K562 (cell line): Measurements from ENCODE around the gene CAPN2. TPM values are rescaled to one million over a fixed set of nuclear protein-coding genes. Genes with fewer than 3 reads are reported as not detected.
A peak's percentile ranks its signal among the peaks of the same experiment; 100 is the strongest.

Experiments used
- ATF7 ChIP-seq: fragments of 450-650 bp; IDR thresholded peaks from 2 replicates; pipeline ENCODE4 v1.7.1; 2014; ENCODE audit warnings: mild to moderate bottlenecking, moderate library complexity
- BCOR ChIP-seq: fragments of 450-650 bp; IDR thresholded peaks from 2 replicates; pipeline ENCODE4 v1.6.1; 2016
- CBX2 ChIP-seq: fragments of 200-600 bp; sonication (generic); IDR thresholded peaks from one replicate; pipeline ENCODE4 v1.6.1; 2012; ENCODE audit warnings: mild to moderate bottlenecking, low read length, inconsistent platforms; ENCODE audit not compliant: insufficient read depth, poor library complexity, severe bottlenecking
- CSDE1 ChIP-seq, 2 experiments: fragments of 450-650 bp; IDR thresholded peaks; 2 replicates each; pipeline ENCODE4 v1.6.1; 2016; ENCODE audit warnings: mild to moderate bottlenecking in 1 of 2
- FOXA1 ChIP-seq: fragments of 450-650 bp; IDR thresholded peaks from 2 replicates; pipeline ENCODE4 v1.6.1; 2016; ENCODE audit warnings: mild to moderate bottlenecking, borderline replicate concordance
- KLF10 ChIP-seq: fragments of 250-450 bp; sonication (Bioruptor Pico); IDR thresholded peaks from 2 replicates; pipeline ENCODE4 v1.6.1; 2021; ENCODE audit warnings: matching md5 sums
- MCM2 ChIP-seq: fragments of 450-650 bp; IDR thresholded peaks from 2 replicates; pipeline ENCODE4 v1.6.1; 2017; ENCODE audit warnings: low read depth, mild to moderate bottlenecking
- MEIS2 ChIP-seq: fragments of 450-650 bp; IDR thresholded peaks from 2 replicates; pipeline ENCODE4 v1.6.1; 2014; ENCODE audit warnings: mild to moderate bottlenecking; ENCODE audit not compliant: partially characterized antibody
- POLR2B ChIP-seq: fragments of 450-650 bp; IDR thresholded peaks from 2 replicates; pipeline ENCODE4 v1.6.1; 2018; ENCODE audit warnings: low read depth; ENCODE audit not compliant: partially characterized antibody
- SMARCA5 ChIP-seq: fragments of 450-650 bp; IDR thresholded peaks from 2 replicates; pipeline ENCODE4 v1.6.1; 2016
- TEAD2 ChIP-seq: fragments of 450-650 bp; IDR thresholded peaks from 2 replicates; pipeline ENCODE4 v1.6.1; 2016; ENCODE audit warnings: missing genetic modification characterization, control low read depth, missing compliant biosample characterization
- YY1 ChIP-seq, 3 experiments: IDR thresholded peaks; 2 replicates each; pipeline ENCODE4 v1.6.1; 2011; ENCODE audit warnings: low read length in 2 of 3, mild to moderate bottlenecking in 2 of 3, moderate library complexity in 2 of 3, borderline replicate concordance in 1 of 3, control low read depth in 1 of 3, low read depth in 1 of 3; ENCODE audit not compliant: insufficient read depth in 3 of 3, insufficient replicate concordance in 2 of 3, control insufficient read depth in 1 of 3, insufficient read length in 1 of 3; ENCODE audit errors: extremely low read depth in 1 of 3
- ZNF512 ChIP-seq: IDR thresholded peaks from 2 replicates; pipeline ENCODE4 v1.6.1; 2016; ENCODE audit warnings: missing genetic modification characterization, missing compliant biosample characterization
- ZNF57 ChIP-seq: fragments of 450-650 bp; formaldehyde crosslinking; IDR thresholded peaks from 2 replicates; pipeline ENCODE4 v1.4.0; 2020; ENCODE audit warnings: mild to moderate bottlenecking, moderate library complexity
- ZNF766 ChIP-seq: fragments of 200-800 bp; sonication (Bioruptor generic); conservative IDR thresholded peaks from 2 replicates; pipeline ENCODE4 v1.6.1; 2016; ENCODE audit warnings: missing genetic modification characterization, missing compliant biosample characterization
- polyA plus RNA-seq, 8 experiments: library from polyadenylated mRNA; depleted of rRNA in 4 of 8; stranded (reverse) in 5 of 8; unstranded in 3 of 8; fragments of >200 nt; fragmentation: Nextera tagmentation in 2 of 8; fragmentation: Illumina TruSeq in 1 of 8; extraction: Ambion mirVana in 2 of 8; extraction: Trizol in 1 of 8; gene quantifications; 2 replicates each; pipeline versions ENCODE4 v1.2.1 to v1.2.3, GENCODE V29; 2011 to 2014; ENCODE audit warnings: inconsistent platforms in 1 of 8, missing spikeins in 1 of 8
- total RNA-seq, 7 experiments: library from RNA; depleted of rRNA in 6 of 7; stranded (reverse); fragments of >200 nt in 6 of 7; fragmentation: Illumina TruSeq in 2 of 7; extraction: Trizol in 2 of 7; gene quantifications; 2 replicates each; pipeline versions ENCODE4 v1.2.1 to v1.2.3, GENCODE V29; 2011 to 2021; ENCODE audit warnings: low replicate concordance in 1 of 7
- TF ChIP-seq, protein P1 (sequence below): fragments of 450-650 bp; IDR thresholded peaks from 2 replicates; pipeline ENCODE4 v1.6.1; 2016; ENCODE audit warnings: mild to moderate bottlenecking, moderate library complexity

CAPN2 gene
- total and polyA plus RNA-seq, 9 of the 15 experiments (the other 6 are each of a cell fraction or from before 2014, with no cell fraction given) = 24.6 to 157 (median 101) TPM

- TF ChIP-seq TEAD2 (tag) (no peak), FOXA1 (no peak), ZNF512 (tag) (no peak), BCOR (no peak), CSDE1 (IDR thresholded peaks at IDR 0.05) (no peak), ZNF766 (0 out of 2 replicates have a peak, but pooled peaks have one; percentile 56), MCM2 (no peak), POLR2B (peak; percentile 46), YY1 (IDR thresholded peaks at IDR 0.05; ENCODE audit: borderline replicate concordance in 1 of 3, control insufficient read depth in 1 of 3, extremely low read depth in 1 of 3, insufficient read depth in 3 of 3, insufficient read length in 1 of 3, insufficient replicate concordance in 2 of 3, low read depth in 1 of 3, low read length in 2 of 3) (no peak), SMARCA5 (no peak), ZNF57 (CRISPR knock-in tag) (no peak), ATF7 (peak; percentile 65), KLF10 (no peak), MEIS2 (peak; percentile 14), CBX2 (no peak)
- TF ChIP-seq, protein P1, sequence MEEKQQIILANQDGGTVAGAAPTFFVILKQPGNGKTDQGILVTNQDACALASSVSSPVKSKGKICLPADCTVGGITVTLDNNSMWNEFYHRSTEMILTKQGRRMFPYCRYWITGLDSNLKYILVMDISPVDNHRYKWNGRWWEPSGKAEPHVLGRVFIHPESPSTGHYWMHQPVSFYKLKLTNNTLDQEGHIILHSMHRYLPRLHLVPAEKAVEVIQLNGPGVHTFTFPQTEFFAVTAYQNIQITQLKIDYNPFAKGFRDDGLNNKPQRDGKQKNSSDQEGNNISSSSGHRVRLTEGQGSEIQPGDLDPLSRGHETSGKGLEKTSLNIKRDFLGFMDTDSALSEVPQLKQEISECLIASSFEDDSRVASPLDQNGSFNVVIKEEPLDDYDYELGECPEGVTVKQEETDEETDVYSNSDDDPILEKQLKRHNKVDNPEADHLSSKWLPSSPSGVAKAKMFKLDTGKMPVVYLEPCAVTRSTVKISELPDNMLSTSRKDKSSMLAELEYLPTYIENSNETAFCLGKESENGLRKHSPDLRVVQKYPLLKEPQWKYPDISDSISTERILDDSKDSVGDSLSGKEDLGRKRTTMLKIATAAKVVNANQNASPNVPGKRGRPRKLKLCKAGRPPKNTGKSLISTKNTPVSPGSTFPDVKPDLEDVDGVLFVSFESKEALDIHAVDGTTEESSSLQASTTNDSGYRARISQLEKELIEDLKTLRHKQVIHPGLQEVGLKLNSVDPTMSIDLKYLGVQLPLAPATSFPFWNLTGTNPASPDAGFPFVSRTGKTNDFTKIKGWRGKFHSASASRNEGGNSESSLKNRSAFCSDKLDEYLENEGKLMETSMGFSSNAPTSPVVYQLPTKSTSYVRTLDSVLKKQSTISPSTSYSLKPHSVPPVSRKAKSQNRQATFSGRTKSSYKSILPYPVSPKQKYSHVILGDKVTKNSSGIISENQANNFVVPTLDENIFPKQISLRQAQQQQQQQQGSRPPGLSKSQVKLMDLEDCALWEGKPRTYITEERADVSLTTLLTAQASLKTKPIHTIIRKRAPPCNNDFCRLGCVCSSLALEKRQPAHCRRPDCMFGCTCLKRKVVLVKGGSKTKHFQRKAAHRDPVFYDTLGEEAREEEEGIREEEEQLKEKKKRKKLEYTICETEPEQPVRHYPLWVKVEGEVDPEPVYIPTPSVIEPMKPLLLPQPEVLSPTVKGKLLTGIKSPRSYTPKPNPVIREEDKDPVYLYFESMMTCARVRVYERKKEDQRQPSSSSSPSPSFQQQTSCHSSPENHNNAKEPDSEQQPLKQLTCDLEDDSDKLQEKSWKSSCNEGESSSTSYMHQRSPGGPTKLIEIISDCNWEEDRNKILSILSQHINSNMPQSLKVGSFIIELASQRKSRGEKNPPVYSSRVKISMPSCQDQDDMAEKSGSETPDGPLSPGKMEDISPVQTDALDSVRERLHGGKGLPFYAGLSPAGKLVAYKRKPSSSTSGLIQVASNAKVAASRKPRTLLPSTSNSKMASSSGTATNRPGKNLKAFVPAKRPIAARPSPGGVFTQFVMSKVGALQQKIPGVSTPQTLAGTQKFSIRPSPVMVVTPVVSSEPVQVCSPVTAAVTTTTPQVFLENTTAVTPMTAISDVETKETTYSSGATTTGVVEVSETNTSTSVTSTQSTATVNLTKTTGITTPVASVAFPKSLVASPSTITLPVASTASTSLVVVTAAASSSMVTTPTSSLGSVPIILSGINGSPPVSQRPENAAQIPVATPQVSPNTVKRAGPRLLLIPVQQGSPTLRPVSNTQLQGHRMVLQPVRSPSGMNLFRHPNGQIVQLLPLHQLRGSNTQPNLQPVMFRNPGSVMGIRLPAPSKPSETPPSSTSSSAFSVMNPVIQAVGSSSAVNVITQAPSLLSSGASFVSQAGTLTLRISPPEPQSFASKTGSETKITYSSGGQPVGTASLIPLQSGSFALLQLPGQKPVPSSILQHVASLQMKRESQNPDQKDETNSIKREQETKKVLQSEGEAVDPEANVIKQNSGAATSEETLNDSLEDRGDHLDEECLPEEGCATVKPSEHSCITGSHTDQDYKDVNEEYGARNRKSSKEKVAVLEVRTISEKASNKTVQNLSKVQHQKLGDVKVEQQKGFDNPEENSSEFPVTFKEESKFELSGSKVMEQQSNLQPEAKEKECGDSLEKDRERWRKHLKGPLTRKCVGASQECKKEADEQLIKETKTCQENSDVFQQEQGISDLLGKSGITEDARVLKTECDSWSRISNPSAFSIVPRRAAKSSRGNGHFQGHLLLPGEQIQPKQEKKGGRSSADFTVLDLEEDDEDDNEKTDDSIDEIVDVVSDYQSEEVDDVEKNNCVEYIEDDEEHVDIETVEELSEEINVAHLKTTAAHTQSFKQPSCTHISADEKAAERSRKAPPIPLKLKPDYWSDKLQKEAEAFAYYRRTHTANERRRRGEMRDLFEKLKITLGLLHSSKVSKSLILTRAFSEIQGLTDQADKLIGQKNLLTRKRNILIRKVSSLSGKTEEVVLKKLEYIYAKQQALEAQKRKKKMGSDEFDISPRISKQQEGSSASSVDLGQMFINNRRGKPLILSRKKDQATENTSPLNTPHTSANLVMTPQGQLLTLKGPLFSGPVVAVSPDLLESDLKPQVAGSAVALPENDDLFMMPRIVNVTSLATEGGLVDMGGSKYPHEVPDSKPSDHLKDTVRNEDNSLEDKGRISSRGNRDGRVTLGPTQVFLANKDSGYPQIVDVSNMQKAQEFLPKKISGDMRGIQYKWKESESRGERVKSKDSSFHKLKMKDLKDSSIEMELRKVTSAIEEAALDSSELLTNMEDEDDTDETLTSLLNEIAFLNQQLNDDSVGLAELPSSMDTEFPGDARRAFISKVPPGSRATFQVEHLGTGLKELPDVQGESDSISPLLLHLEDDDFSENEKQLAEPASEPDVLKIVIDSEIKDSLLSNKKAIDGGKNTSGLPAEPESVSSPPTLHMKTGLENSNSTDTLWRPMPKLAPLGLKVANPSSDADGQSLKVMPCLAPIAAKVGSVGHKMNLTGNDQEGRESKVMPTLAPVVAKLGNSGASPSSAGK = no peak
Measured at GRCh38 chr1:223700942-223701637, 11.2 kb upstream of the CAPN2 start (continued).
